Astrocyte (in vitro differentiated cells and primary cell): ENCODE results near the gene SSTR5. TPM values are rescaled to one million over a fixed set of nuclear protein-coding genes. Genes with fewer than 3 reads are reported as not detected.

Experiments
- DNase-seq: peaks from one replicate; pipeline ENCODE4 v3.0.0-alpha.2; 2010; ENCODE audit warnings: low read depth
- FAIRE-seq: peaks from 2 replicates; lab custom pipeline; 2011; peaks lifted over from hg19 to GRCh38; lab: Jason Lieb, UNC
- H2AFZ ChIP-seq: 2 replicates; pipeline ENCODE4 v1.6.0; 2012; ENCODE audit warnings: low read depth, low read length, inconsistent platforms
- H3K27ac ChIP-seq: 2 replicates; pipeline ENCODE4 v1.5.1; 2011; ENCODE audit warnings: low read depth, low read length, inconsistent platforms
- H3K27me3 ChIP-seq: 2 replicates; pipeline ENCODE4 v1.6.0; 2011; ENCODE audit warnings: low read length, inconsistent platforms; ENCODE audit not compliant: insufficient read depth
- H3K36me3 ChIP-seq: 2 replicates; pipeline ENCODE4 v1.5.1; 2011; ENCODE audit warnings: low read length, inconsistent platforms; ENCODE audit not compliant: insufficient read depth
- H3K4me1 ChIP-seq: 2 replicates; pipeline ENCODE4 v1.5.1; 2011; ENCODE audit warnings: low read length, inconsistent platforms; ENCODE audit not compliant: insufficient read depth
- H3K4me2 ChIP-seq: 2 replicates; pipeline ENCODE4 v1.6.0; 2012; ENCODE audit warnings: low read length, inconsistent platforms
- H3K4me3 ChIP-seq: 2 replicates; pipeline ENCODE4 v1.5.1; 2011; ENCODE audit warnings: low read depth, mild to moderate bottlenecking, low read length, inconsistent platforms; ENCODE audit not compliant: insufficient read depth
- H3K79me2 ChIP-seq: 2 replicates; pipeline ENCODE4 v1.6.0; 2012; ENCODE audit warnings: mild to moderate bottlenecking, low read length, inconsistent platforms; ENCODE audit not compliant: insufficient read depth
- H3K9ac ChIP-seq: 2 replicates; pipeline ENCODE4 v1.6.0; 2012; ENCODE audit warnings: mild to moderate bottlenecking, low read length, inconsistent platforms
- H3K9me3 ChIP-seq: 2 replicates; pipeline ENCODE4 v1.5.1; 2012; ENCODE audit warnings: low read depth, mild to moderate bottlenecking, low read length, inconsistent platforms; ENCODE audit not compliant: insufficient read depth
- H4K20me1 ChIP-seq: 2 replicates; pipeline ENCODE4 v1.6.0; 2012; ENCODE audit warnings: low read length, inconsistent platforms; ENCODE audit not compliant: insufficient read depth
- H3K27ac Mint-ChIP-seq: one replicate; pipeline ENCODE4 v1.8.0; 2021; ENCODE audit warnings: mild to moderate bottlenecking, mixed read lengths; ENCODE audit not compliant: unreplicated experiment
- H3K27me3 Mint-ChIP-seq: one replicate; pipeline ENCODE4 v1.8.0; 2021; ENCODE audit warnings: low read depth, mixed read lengths; ENCODE audit not compliant: unreplicated experiment
- H3K36me3 Mint-ChIP-seq: one replicate; pipeline ENCODE4 v1.8.0; 2021; ENCODE audit warnings: low read depth, mixed read lengths; ENCODE audit not compliant: unreplicated experiment
- H3K4me1 Mint-ChIP-seq: one replicate; pipeline ENCODE4 v1.8.0; 2021; ENCODE audit warnings: low read depth, mixed read lengths; ENCODE audit not compliant: unreplicated experiment
- H3K4me3 Mint-ChIP-seq: one replicate; pipeline ENCODE4 v1.8.0; 2021; ENCODE audit warnings: mild to moderate bottlenecking, moderate library complexity, mixed read lengths; ENCODE audit not compliant: unreplicated experiment
- H3K9me3 Mint-ChIP-seq: one replicate; pipeline ENCODE4 v1.8.0; 2021; ENCODE audit warnings: mild to moderate bottlenecking, mixed read lengths; ENCODE audit not compliant: unreplicated experiment
- EZH2 ChIP-seq: IDR thresholded peaks from 2 replicates; pipeline ENCODE4 v1.6.1; 2012; ENCODE audit warnings: mild to moderate bottlenecking, low read length, inconsistent platforms; ENCODE audit not compliant: insufficient read depth
- total RNA-seq: library from RNA; stranded (reverse); gene quantifications from 2 replicates; pipeline ENCODE4 v1.2.1, GENCODE V29; 2021
- TF ChIP-seq, protein P1 (sequence below): IDR thresholded peaks from 2 replicates; pipeline ENCODE4 v1.5.1; 2011; ENCODE audit warnings: low read depth, mild to moderate bottlenecking, inconsistent platforms, low read length, moderate library complexity; ENCODE audit not compliant: insufficient read depth

The SSTR5 gene
- total RNA-seq, 1 donor from 2014 or later = not detected

DNA sequence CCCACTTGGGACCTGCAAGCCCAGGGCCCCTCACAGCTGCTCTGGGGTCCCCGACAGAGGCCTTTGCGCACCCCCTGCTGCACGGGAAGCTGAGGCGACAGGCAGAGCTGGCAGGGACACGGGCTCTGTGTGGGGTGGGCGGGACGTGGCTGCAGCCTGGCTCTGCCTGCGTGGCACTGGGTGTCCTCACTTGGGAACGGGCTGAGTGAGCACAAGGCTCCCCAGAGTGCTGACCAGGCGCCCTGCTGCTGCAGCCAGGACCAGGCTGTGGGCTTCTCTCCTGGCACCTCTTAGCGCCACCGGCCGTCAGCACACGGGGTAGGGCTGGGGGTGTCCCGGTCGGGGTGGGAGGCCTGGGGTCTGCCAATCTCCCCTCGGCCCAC is 16.9 kb downstream of the SSTR5 start:
- H3K27ac ChIP-seq = no peak overlapping the region

DNA sequence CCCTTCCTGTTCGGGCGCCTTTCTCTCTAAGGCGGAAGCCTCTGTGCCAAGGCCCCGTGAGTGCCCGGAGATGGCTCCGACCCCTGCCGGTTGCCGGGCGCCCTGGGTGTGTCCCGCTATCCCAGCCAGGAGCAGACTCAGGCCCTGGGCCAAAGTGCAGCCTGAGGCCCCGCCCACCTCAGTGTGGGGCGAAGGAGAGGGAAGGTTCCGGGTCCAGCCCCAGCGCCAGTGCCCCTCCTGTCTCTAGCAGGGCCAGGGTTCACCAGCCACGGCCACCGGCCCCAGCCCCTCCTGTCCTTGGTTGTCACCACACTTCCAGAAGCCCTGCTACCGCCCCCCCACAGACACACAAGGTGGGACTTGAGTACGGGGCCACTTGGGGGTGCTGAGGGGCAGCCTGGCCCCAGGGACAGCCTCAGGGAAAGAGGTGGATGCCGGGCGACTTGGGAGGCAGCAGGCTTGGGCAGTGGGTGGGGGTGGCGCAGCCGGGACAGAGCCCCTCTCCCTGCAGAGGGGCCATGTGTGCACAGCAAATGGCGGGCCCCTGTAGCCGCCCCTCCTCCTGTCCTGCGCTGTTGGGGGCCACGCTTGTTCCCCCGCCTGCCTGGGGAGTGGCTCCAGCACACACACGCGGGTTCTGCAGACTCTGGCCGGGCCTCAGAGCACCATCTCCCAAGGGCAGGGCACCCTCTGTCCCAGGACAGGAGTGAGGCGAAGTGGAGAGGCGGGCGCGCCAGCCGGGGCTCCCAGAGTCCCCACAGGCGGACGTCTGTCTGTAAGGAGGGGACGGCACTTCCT is 17.5 kb downstream of the SSTR5 start:
- DNase-seq (no peak), FAIRE-seq (no peak)
- H3K36me3 Mint-ChIP-seq = peaks cover 2% of the 10 kb centered on the region
- Histone ChIP-seq H2AFZ (no peak overlapping the region), H3K4me3 (no peak overlapping the region), H3K9me3 (peaks cover 8% of the 10 kb centered on the region), H3K27me3 (peaks cover 7% of the 10 kb centered on the region), H3K79me2 (no peaks in the 10 kb centered on the region), H4K20me1 (no peaks in the 10 kb centered on the region), H3K36me3 (no peaks in the 10 kb centered on the region), H3K4me1 (no peaks in the 10 kb centered on the region), H3K4me2 (no peak overlapping the region), H3K27ac (no peak overlapping the region), H3K9ac (no peak overlapping the region)
- H3K4me1 Mint-ChIP-seq = no peaks in the 10 kb centered on the region
- peaks cover 10% of the 10 kb centered on the region for H3K27me3 Mint-ChIP-seq
- TF ChIP-seq, protein P1, sequence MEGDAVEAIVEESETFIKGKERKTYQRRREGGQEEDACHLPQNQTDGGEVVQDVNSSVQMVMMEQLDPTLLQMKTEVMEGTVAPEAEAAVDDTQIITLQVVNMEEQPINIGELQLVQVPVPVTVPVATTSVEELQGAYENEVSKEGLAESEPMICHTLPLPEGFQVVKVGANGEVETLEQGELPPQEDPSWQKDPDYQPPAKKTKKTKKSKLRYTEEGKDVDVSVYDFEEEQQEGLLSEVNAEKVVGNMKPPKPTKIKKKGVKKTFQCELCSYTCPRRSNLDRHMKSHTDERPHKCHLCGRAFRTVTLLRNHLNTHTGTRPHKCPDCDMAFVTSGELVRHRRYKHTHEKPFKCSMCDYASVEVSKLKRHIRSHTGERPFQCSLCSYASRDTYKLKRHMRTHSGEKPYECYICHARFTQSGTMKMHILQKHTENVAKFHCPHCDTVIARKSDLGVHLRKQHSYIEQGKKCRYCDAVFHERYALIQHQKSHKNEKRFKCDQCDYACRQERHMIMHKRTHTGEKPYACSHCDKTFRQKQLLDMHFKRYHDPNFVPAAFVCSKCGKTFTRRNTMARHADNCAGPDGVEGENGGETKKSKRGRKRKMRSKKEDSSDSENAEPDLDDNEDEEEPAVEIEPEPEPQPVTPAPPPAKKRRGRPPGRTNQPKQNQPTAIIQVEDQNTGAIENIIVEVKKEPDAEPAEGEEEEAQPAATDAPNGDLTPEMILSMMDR = no peak
- no peak for TF ChIP-seq EZH2
- H3K4me3 Mint-ChIP-seq = no peak overlapping the region
- peaks cover 9% of the 10 kb centered on the region for H3K9me3 Mint-ChIP-seq
- no peak overlapping the region for H3K27ac Mint-ChIP-seq

More for the DNA sequence above, 16.9 kb downstream of the SSTR5 start:
- peaks cover 7% of the 10 kb centered on the region for H3K27me3 ChIP-seq
- H4K20me1 ChIP-seq = no peaks in the 10 kb centered on the region
- H3K4me2 ChIP-seq = no peak overlapping the region
- Mint-ChIP-seq H3K36me3 (peaks cover 2% of the 10 kb centered on the region), H3K27ac (no peak overlapping the region), H3K4me1 (no peaks in the 10 kb centered on the region), H3K27me3 (peaks cover 10% of the 10 kb centered on the region), H3K9me3 (peaks cover 11% of the 10 kb centered on the region), H3K4me3 (no peak overlapping the region)
- no peaks in the 10 kb centered on the region for H3K4me1 ChIP-seq
- TF ChIP-seq EZH2 = no peak
- TF ChIP-seq, protein P1 = no peak
- H3K79me2 ChIP-seq = no peaks in the 10 kb centered on the region
- H2AFZ ChIP-seq = no peak overlapping the region
- no peaks in the 10 kb centered on the region for H3K36me3 ChIP-seq
- DNase-seq = no peak
- H3K9me3 ChIP-seq = peaks cover 14% of the 10 kb centered on the region
- H3K9ac ChIP-seq = no peak overlapping the region
- no peak for FAIRE-seq
- no peak overlapping the region for H3K4me3 ChIP-seq
